ENCODE data around the gene SRBD1.

SRBD1 gene

DNA sequence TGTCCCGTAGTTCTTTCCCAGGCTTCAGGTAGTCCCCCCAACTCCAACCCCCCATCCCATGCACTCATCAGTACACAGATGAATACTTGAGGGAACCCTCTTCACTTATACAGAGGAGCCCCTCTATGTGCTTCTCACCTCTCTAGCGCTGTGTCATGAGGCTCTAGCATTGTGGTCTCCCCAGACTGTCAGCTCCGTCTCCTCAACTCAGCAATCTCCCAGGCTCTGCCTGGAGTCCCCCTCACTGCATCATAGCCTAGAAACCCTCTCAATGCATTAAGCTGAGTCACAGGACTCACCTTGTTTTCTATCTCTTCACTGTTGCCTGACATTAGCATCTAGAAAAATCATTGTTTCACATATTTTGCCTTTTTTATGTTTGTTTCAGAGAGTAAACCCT lies 20.3 kb upstream of the SRBD1 start:
- no peak for DNase-seq

DNA sequence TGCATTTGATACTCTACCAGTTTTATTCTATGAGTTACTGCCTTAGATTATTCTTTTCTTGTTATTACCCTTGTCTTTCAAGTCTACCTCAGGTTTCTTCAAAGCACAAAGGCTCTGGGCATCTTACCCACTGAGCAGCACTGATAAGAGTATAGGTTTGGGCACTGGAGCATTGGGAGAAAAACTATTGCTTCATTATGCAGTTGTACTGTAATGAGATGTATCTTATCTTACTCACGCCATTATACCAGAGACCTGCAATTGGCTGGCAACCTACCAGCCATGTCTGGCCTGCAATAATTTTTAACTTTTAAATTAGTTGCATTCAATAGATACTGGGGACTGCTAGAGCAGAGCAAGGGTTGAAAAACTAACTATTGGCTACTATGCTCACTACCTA lies 18.9 kb upstream of the SRBD1 start:
- DNase-seq: no peak

DNA sequence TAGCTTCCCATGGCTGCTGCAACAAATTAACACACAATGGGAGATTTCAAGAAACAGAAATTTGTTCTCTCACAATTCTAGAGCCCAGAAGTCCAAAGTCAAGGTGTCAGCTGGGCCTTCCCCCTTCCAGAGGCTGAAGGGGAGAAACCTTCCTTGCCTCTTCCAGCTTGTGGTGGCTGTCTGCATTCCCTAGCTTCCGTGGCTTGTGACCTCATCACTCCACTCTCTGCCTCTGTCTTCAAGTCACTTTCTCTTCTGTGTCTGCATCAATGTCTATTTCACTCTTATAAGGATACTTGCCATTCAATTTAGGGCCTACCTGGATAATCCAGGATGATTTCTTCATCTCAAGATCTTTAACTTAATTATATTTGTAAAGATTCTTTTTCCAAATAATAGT lies 16.8 kb upstream of the SRBD1 start:
- DNase-seq: no peak

DNA sequence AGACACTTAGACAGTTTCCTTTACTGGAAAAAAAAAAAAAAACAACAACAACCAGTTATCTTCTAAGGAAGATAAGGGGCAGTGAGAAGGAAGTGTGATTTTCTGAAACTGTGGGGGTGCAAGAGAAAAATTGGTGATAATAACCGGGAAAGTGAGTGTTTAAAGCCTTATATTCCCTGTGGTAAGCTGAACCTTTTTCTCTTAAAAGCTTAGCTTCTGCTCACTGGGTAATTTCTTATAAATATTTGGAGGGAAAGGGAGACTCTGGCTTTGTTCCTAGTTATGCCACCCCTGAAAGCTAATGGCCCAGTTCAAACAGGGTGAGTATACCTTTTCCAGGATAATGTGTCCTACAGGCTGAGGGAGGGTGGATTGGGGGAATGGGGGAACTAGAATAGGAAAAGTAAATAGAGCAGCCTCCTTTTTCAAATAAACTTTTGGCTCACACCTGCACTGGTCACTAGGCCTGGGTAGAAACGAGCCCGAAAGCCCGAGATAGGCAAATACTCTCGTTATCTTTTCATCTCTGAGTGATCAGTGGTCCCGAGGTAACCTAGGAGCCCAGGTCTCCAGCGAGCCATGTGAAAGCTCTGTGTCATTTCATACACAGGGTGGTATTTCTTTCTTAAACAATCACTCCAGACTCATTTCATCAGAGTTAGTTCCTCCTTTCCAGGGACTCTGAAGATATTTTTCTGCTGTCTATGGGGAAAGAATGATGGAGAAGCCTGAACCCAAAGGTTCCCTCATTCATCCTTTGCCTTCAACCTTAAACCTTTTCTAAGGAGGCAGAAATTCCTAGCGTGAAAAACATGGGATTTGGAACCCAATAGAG lies 15.5 kb upstream of the SRBD1 start:
- DNase-seq: no peak

DNA sequence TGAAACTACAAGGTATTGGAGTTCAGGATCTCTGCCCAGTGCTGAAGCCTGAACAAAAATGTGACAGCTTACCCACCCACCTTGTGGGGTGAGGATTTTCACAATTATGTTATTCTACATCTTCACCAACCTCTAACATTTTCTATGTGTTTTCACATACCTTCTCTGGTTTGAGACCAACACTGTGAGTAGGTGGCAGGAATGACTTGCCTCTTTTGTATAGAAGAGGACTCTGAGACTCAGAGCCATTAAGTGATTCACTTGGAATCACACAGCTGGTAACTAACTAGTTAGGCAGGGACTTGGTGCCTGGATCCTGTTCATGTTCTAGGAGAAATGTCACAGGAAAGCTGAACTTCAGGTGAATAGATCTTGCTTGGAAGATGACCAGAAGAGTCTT lies 14.8 kb upstream of the SRBD1 start:
- DNase-seq: no peak

DNA sequence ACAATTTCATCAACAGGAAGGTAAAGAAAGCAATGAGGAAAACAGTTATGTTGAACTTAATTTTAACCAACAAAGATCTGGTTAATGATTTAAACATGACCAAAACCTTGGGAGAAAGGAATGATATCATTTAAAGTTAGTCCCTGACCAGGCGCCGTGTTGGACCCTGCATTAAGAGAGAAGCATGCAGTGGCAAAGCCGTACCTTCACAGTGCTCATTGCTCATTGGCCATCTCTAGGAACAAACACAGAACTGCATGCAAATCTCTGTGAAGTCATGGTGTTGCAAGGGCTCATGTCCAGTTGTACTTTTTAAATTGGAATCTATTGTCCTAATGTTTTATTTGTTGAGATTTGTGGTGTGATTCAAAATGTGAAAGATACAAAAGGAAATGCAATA lies 12.0 kb upstream of the SRBD1 start:
- DNase-seq: no peak

DNA sequence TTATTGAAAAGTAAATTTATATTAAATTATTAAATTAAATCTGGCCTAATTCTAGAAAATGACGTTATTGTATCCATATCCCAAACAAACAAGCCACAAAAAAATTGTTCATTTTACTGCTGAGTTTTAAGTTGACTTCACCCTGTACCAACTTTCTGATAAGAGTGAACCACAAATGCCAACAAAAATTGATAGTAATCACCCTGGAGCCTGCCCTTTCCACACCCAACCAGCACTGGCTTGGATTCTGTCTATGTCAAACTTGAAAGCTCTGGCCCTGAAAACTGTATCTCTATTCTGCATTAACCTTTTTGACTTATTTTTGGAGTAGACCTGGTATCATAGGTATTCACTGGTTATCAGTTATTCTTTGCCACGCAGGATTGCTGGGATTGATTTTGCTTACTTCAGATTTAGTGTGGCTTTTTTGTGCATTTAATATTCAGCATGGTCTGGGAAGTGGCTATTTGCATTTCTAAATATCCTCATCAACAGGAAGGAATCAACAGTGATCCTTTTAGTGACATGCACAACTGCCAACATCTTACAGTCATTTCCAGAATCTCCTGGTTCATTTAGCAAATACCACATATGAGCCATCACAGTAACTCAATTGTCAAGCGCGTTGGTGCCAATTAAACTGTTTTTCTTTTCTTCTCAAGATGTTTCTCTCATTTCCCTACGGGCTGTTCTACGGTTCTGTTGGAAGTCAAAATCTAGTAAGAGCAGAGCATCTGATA lies 11.4 kb upstream of the SRBD1 start:
- no peak for DNase-seq

DNA sequence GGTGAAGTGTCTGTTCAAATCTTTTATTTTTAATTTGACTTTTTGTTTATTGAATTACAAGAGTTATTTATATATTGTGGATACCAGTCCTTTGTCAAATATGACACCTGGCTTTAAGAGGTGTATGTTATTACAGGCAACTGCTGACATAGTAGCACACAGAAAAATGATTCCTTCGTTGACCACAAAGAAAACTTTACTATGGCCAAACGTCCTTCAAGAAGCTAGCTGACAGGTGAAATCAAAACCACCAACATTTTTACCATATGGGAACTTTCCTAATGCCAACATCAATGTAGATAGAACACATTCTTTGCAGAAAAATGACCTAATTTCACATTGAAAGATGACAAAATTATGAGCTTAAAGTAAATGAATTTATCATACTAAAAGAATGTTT lies 6.4 kb upstream of the SRBD1 start:
- no peak for DNase-seq

DNA sequence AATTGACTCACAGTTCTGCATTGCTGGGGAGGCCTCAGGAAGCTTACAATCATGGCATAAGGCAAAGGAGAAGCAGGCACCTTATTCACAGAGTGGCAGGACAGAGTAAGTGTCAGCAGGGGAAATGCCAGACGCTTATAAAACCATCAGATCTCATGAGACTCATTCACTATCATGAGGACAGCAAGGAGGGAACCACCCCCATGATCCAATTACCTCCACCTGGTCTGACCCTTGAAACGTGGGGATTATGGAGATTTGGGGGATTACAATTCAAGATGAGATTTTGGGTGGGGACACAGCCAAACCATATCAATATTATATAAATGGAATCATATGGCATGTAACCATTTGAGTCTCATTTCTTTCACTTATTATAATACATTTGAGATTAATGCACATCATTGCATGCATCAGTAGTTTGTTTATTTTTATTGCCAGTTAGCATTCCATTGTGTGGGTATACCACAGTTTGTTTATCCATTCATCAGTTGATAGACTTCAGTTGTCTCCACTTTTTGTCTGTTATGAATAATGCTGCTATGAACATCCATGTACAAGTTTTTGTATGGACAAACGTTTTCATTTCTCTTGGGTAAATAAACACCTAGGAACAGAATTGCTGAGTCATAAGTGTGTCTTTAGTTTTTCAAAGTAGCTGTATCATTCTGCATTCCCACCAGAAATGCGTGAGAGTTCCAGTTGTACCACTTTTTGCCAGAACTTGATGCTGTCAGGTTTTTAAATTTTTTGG lies 5.8 kb upstream of the SRBD1 start:
- DNase-seq: no peak

DNA sequence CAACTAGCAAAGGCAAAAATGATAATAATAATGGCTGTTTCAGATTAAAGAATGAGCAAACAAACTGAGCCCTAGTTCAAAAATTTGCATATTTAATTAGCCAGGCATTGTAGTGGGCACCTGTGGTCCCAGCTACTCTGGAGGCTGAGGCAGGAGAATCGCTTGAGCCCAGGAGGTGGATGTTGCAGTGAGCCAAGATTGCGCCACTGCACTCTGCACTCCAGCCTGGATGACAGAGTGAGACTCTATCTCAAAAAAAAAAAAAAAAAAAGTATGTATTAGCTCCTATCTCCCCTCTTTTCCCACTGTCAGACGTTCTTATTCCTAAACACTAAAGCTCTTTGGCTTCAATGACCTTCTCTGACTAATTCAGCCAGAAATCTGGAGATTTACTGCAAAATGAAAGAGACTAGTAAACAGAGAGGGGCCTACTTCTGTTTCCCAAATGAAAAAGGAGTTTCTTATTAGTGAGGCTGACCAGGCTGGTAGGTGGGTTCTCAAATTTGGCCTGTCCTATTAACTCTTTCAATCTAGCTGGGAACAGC lies 3.9 kb upstream of the SRBD1 start:
- DNase-seq: no peak

DNA sequence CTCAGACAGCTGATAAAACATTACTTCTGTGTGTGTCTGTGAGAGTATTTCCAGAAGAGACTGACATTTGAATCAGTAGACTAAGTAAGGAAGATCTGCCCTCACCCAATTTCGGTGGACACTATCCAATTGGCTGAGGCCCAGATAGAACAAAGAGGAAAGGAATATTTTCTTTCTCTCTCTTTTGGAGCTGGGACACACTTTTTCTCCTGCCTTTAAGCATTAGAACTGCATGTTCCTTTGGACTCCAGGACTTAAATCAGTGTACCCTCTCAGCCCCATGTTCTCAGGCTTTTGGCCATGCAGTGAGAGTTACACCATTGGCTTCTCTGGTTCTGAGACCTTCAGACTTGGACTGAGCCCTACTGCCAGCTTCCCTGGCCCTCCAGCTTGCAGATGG lies 3.3 kb upstream of the SRBD1 start:
- no peak for DNase-seq

DNA sequence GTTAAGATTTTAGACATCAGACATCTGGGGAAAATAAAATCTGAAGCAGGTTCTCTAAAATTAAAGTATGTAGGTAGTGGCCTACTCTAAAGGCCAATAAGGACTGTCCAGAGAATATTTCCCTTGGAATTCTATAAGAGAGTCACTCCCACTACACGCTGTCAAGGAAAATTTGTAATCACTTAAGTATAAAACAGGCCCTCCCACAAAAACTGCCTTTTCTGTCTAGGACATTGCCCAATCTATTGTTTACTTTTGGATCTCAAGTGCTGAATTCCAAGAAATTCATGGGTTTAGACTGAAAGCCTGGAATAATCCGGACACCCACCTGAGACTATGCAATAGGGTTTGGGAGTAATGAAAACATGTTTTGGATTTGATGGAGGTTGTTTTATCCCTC lies 1.7 kb upstream of the SRBD1 start:
- DNase-seq: no peak

DNA sequence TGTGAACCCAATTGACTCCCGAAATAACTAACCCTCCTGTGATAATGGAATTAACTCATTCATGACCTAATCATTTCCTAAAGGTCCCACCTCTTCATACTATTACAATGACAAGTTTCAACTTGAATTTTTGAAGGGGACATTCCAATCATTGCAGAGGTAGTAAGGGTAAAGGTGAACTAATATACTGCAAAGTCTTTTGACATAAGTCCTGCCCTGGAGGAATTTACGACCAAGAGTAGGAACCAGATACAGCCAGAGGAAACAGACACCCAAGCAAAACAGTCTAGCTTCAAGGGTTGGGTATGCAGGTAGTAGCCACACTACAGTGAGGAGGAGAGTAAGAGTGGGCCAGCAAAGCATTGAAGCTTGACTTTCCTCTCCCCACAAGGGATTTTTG lies 1.2 kb upstream of the SRBD1 start:
- no peak for DNase-seq

DNA sequence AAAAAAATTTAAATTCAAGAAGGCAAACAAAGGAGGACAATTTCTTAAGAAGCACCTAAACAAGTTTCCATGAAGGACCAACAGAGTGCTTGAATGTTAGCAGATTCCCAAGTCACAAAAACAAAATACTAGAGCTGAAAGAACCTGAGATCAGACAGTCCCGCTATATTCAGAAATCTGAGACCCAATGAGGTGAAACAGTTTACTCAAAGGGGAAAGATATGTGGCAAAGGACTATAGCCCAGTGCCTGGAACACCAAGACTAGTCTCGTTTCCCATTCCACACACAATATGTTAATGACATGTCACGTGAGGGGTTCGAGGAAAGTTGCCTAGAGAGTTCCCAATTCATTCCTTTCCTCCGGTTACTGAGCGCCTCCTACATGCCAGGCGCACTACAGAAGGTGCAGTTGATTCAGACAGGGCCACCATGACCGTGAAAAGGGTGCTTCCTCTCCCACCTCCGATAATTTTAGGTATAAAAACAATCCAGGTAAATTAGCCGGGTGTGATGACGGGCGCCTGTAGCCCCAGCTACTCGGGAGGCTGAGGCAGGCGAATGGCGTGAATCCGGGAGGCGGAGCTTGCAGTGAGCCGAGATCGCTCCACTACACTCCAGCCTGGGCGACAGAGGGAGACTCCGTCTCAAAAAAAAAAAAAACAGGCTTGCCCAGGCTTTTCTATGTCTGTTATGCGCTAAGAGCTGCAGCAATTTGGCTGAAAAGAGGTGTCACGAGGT lies 617 bp downstream of the SRBD1 start:
- peak; percentile 44 for DNase-seq

DNA sequence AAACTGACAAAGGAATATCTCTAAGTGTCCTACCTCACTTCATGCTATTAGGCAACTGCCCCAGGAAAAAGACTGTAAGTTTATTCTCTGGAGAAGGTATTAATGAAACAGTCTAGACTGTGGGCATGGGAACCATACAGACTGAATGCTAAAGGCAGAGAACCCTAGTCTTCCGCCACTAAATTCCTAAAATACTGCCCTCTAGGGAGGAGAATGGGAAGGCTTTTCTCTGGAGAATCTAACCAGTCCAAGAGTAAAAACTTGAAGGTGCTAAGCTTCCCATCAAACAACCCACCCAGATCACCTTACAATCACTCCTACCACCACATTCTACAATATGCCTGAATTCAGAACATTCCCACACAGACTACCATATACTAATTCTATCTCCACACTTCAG lies 3.4 kb downstream of the SRBD1 start:
- no peak for DNase-seq

DNA sequence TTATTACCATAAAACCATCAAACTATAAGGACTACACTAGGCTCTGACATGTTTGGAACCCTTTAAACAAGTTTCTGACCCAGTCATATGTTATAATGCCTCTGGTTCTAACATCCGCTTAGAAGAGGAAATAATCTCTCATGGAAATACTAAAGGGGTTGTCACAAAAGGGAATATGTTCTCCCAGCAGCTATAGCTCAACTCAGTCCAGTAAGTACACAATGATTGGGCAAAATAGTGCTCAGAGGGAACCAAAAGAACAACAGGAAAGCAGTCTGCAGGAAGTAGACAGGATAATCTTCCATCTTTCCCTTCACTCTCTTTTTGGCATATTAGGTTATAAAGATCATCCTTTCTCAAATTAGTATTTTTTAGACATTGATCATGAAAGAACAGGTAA lies 4.3 kb downstream of the SRBD1 start:
- no peak for DNase-seq

DNA sequence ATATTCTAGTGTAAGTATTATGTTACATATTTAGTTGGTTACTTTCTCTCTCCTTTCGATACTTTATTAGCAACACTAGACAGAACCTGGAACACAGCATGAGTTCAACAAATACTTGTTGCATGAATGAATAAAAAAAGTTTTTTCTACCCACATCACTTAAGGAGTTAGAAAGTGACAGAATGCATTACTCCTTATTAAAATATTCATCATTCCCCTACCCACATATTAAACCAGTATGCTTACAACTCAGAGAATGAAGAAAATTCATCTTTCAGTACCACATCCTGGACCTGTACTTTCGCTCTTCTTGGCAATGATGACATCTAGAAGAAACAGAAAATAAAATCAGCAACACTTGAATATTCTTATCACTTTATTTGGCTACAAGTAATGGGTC lies 6.0 kb downstream of the SRBD1 start:
- DNase-seq: no peak

DNA sequence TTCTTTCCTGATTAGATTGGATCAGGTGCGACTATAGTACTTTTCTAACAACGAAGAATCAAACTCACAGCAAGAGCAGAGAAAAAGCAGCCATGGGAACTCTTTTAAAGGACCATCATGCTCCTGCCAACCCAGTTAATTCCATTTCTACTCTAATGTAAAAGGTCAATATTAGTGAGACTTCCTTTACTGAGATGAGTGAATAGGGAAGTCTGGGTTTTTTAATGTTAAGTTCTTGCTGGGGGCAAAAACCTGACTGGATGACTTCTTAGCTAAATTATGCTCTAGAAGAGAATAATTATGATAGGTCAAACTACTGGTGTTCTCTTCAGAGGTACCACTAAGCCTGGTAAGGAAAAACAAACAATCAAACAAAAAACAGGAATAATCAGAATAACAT lies 8.4 kb downstream of the SRBD1 start:
- DNase-seq: no peak

DNA sequence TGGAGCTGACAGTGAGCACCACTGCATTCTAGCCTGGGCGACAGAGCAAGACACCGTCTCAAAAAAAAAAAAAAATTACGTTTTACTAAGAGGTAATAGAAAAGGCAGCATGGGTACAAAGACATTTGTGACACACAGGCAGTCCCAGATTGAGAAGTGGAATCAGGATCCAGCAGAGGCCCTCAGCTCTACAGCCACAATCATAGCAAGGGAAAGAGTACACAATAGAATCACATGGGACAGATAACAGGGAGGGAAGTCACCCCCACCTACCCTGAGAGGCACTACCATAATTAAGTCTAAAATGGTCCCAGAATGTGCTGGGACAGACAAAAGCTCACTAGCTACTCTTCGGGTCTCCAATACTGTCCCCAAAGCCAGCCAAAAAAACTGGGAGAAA lies 12.5 kb downstream of the SRBD1 start:
- no peak for DNase-seq

DNA sequence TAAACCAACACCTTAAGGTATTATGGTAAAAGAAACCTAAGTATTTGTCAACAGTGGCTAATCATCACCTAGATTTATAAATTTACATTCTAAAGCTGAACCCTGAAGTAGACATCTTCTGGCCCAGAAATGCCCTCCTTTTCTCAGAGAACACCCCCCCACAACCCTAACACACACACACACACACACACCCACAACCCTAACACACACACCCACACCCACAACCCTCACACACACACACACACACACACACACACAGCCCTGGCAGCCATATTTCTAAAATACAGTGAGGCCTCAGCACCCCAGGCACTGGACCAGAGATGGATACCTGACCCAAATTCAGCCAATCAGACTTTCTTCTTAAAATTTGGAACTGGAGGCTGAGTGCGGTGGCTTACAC lies 14.3 kb downstream of the SRBD1 start:
- no peak for DNase-seq

DNA sequence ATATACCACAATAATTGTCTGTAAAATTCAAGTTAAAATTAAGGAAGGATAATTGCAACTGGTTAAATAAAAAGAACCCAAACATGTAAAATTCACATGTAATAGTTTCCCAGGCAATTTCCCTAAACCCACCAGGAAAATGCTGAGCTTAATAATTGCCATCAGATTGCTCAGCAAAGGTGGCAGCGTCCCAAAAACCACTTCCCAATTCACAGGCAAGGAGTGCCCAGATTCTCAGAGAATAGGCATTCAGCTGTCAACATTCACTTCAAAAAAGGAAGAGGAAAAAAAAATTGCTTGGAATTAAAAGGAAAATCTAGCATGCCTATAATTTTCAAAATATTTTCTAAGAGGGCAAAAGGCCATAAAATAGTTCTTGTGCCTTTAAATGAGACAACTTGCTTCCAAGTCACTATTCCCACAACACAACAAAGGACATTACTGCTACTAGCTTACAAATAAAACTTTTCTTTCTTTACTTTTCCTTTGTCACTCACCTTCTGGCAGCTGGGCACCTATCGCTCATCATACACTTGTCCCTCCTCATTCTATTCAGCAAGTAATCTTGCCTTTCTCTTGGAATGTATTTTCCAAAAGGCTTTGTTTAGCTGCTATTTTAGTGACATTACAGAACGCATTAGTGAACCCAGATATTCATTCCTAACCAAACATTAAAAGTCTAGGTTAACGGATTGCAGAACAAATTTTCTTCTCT lies 15.2 kb downstream of the SRBD1 start:
- DNase-seq: no peak

DNA sequence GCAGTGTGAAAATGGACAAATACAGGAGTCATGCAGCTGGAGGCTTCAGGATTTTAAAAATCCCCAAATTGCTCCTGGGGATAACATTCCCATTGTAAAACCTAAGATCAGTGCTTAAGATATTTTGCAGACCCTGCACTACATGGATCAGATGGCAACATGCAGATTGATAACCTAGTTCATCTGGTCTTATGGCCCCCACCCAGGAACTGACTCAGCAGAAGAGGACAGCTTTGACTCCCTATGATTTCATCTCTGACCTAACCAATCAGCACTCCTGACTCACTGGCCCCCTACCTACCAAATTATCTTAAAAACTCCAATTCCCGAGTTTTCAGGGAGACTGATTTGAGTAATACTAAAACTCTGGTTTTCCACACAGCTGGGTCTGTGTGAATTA lies 20.0 kb downstream of the SRBD1 start:
- no peak for DNase-seq
